B cell (primary cell): ENCODE measurements around the gene ARHGEF7.

Experiments
- EZH2 ChIP-seq: IDR thresholded peaks from 2 replicates; pipeline ENCODE4 v1.6.1; 2012; ENCODE audit warnings: borderline replicate concordance, low read depth, mild to moderate bottlenecking, moderate library complexity, low read length; ENCODE audit not compliant: insufficient read depth, poor library complexity, severe bottlenecking
- TF ChIP-seq, protein P1 (sequence below): fragments of 200-600 bp; IDR thresholded peaks from one replicate; pipeline ENCODE4 v1.8.0; 2022; ENCODE audit warnings: antibody characterized with exemption, mild to moderate bottlenecking

- TF ChIP-seq, protein P1, sequence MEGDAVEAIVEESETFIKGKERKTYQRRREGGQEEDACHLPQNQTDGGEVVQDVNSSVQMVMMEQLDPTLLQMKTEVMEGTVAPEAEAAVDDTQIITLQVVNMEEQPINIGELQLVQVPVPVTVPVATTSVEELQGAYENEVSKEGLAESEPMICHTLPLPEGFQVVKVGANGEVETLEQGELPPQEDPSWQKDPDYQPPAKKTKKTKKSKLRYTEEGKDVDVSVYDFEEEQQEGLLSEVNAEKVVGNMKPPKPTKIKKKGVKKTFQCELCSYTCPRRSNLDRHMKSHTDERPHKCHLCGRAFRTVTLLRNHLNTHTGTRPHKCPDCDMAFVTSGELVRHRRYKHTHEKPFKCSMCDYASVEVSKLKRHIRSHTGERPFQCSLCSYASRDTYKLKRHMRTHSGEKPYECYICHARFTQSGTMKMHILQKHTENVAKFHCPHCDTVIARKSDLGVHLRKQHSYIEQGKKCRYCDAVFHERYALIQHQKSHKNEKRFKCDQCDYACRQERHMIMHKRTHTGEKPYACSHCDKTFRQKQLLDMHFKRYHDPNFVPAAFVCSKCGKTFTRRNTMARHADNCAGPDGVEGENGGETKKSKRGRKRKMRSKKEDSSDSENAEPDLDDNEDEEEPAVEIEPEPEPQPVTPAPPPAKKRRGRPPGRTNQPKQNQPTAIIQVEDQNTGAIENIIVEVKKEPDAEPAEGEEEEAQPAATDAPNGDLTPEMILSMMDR = no peak
- TF ChIP-seq EZH2 = no peak
Measured at GRCh38 chr13:111282425-111282824, 167.3 kb downstream of the ARHGEF7 start.
